Measurements from ENCODE around the gene PLEKHA5.

GRCh38 chr12:19120795-19121194 lies 8.7 kb upstream of the PLEKHA5 start:
- TF ChIP-seq CTCF (IDR thresholded peaks at IDR 0.05): no peak
- no peak for TF ChIP-seq POLR2A (IDR thresholded peaks at IDR 0.05)
